Erythroblast (primary cell): ENCODE results near the gene TIMELESS.

Source experiments
- GATA1 ChIP-seq: IDR thresholded peaks from 2 replicates; pipeline ENCODE4 v1.6.1; 2011; ENCODE audit warnings: low read depth, mild to moderate bottlenecking, control low read depth, low read length, moderate library complexity
- POLR2A ChIP-seq: IDR thresholded peaks from 2 replicates; pipeline ENCODE4 v1.6.1; 2011; ENCODE audit warnings: mild to moderate bottlenecking, low read length

- TF ChIP-seq POLR2A (no peak), GATA1 (no peak)
These were observed 5.3 kb upstream of the TIMELESS start, which contains the start of gene MIP for GRCh38 chr12:56454557-56454956.
